Gastroesophageal sphincter (tissue), 3 donors: ENCODE results near the gene FANCL.
"Not testable (repeated sequence)": the region's sequence is repeated elsewhere in the genome, so short reads cannot be mapped to it uniquely, and the experiment has no call there.

ENCODE experiments used
- CTCF ChIP-seq, 4 experiments: fragments of 200-600 bp in 2 of 4; fragments of 450-650 bp in 2 of 4; sonication (generic) in 1 of 4; IDR thresholded peaks; one replicate each; pipeline ENCODE4 v1.5.1; 2017 to 2019; ENCODE audit warnings: antibody characterized with exemption in 4 of 4, mild to moderate bottlenecking in 2 of 4, moderate library complexity in 2 of 4
- POLR2A ChIP-seq, 2 donors: fragments of 450-650 bp; IDR thresholded peaks; one replicate each; pipeline ENCODE4 v1.6.1; 2017; ENCODE audit warnings: antibody characterized with exemption in 2 of 2, mild to moderate bottlenecking in 2 of 2, moderate library complexity in 1 of 2
- POLR2AphosphoS5 ChIP-seq: sonication (generic); formaldehyde crosslinking; IDR thresholded peaks from one replicate; pipeline ENCODE4 v1.6.1; 2017; ENCODE audit warnings: antibody characterized with exemption

DNA sequence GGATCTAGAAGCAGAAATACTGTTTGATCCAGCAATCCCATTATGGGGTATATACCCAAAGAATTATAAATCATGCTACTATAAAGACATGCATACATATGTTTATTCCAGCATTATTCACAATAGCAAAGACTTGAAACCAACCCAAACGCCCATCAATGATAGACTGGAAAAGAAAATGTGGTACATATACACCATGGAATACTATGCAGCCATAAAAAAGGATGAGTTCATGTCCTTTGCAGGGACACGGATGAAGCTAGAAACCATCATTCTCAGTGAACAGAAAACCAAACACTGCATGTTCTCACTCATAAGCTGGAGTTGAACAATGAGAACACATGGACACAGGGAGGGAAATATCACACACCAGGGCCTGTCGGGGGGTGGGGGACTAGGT lies 61.0 kb downstream of the FANCL start:
- TF ChIP-seq CTCF (IDR thresholded peaks at IDR 0.05); POLR2A (IDR thresholded peaks at IDR 0.05); POLR2AphosphoS5: not testable (repeated sequence)
